Measurements from ENCODE around the gene FOXO3. TPM values are rescaled to one million over a fixed set of nuclear protein-coding genes. Genes with fewer than 3 reads are reported as not detected.
A peak's percentile ranks its signal among the peaks of the same experiment; 100 is the strongest.
"Not testable (repeated sequence)": the region's sequence is repeated elsewhere in the genome, so short reads cannot be mapped to it uniquely, and the experiment has no call there.

FOXO3 gene
- total RNA-seq, 1 experiment from 2014 or later = 10.5 TPM

DNA sequence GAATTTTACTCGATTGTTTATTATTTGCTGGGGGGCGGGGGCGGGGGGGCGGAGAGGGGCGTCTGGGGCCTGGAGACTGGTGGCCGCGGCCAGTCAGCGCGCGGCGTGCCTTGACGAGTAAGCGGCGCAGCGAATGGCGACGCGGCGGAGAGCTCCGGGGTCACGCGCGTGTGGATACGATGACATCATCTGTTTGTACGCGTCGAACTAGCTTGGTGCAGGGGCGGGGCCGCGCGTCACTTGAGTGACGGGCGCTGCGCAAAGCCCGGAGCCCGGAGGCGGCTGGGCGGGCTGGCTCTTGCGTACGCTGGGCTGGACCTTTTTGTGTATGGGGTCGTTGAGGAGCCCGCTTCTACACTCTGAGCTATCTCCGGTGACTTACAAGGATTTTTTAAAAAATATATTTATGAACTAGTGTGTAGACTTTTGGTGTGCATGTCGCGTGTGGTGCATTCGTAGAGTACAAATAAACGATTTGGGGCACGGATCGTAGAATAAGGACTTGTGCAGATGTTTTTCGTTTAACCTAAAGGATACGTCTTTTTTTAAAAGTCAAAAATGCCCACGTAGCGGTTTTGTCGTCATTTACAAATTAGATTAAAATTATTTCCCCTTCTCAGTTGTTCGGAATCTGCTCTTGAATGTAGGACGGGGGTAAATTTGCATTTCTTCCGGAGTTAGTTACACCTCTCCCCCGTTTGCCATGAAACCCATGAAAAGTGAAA is 2.2 kb upstream of the FOXO3 start:
- peak; percentile 99 for DNase-seq
- Histone ChIP-seq H3K79me2 (ENCODE audit: low read length) (no peaks in the 10 kb centered on the region), H2AFZ (ENCODE audit: low read length) (peak overlapping the region; percentile 72), H3K9me3 (ENCODE audit: low read length) (no peaks in the 10 kb centered on the region), H3K27ac (ENCODE audit: low read length) (peak overlapping the region; percentile 95), H3K9me2 (replicated peaks; ENCODE audit: insufficient read depth, low read length) (no peaks in the 10 kb centered on the region), H3K4me2 (ENCODE audit: low read depth, low read length, poor library complexity, severe bottlenecking) (peak overlapping the region; percentile 97), H3K4me3 (ENCODE audit: low read length) (peak overlapping the region; percentile 94), H3K9ac (ENCODE audit: low read length) (peak overlapping the region; percentile 85), H4K20me1 (ENCODE audit: insufficient read depth, low read depth, low read length) (peaks cover 14% of the 10 kb centered on the region; the same call in 1 of the 2 replicates), H3K27me3 (ENCODE audit: low read length) (no peaks in the 10 kb centered on the region; the same call in 1 of the 2 replicates), H3K36me3 (ENCODE audit: insufficient read depth, low read length) (no peaks in the 10 kb centered on the region), H3K4me1 (ENCODE audit: low read length) (peaks cover 46% of the 10 kb centered on the region)

- peak overlapping the region; percentile 70 for H2AFZ ChIP-seq (ENCODE audit: low read length)
- no peaks in the 10 kb centered on the region for H3K79me2 ChIP-seq (ENCODE audit: low read length)
These were observed 1.4 kb upstream of the FOXO3 start for GRCh38 chr6:108559097-108559883.

GRCh38 chr6:108559884-108560462 is 744 bp upstream of the FOXO3 start:
- no peaks in the 10 kb centered on the region for H3K36me3 ChIP-seq (ENCODE audit: insufficient read depth, low read length)
- peak overlapping the region; percentile 85 for H3K9ac ChIP-seq (ENCODE audit: low read length)
- H2AFZ ChIP-seq (ENCODE audit: low read length) = peak overlapping the region; percentile 70; the same call in 1 of the 2 replicates
- H3K27ac ChIP-seq (ENCODE audit: low read length) = no peak overlapping the region
- peaks cover 14% of the 10 kb centered on the region; the same call in 1 of the 2 replicates for H4K20me1 ChIP-seq (ENCODE audit: insufficient read depth, low read depth, low read length)
- H3K4me1 ChIP-seq (ENCODE audit: low read length) = peaks cover 61% of the 10 kb centered on the region
- peak overlapping the region; percentile 94 for H3K4me3 ChIP-seq (ENCODE audit: low read length)
- no peaks in the 10 kb centered on the region for H3K9me2 ChIP-seq (replicated peaks; ENCODE audit: insufficient read depth, low read length)
- no peak for DNase-seq
- no peaks in the 10 kb centered on the region; the same call in 1 of the 2 replicates for H3K27me3 ChIP-seq (ENCODE audit: low read length)
- no peaks in the 10 kb centered on the region for H3K79me2 ChIP-seq (ENCODE audit: low read length)
- H3K9me3 ChIP-seq (ENCODE audit: low read length) = no peaks in the 10 kb centered on the region
- peak overlapping the region; percentile 97 for H3K4me2 ChIP-seq (ENCODE audit: low read depth, low read length, poor library complexity, severe bottlenecking)

More at GRCh38 chr6:108559097-108559883, 1.4 kb upstream of the FOXO3 start:
- no peaks in the 10 kb centered on the region for H3K9me2 ChIP-seq (replicated peaks; ENCODE audit: insufficient read depth, low read length)
- peaks cover 54% of the 10 kb centered on the region for H3K4me1 ChIP-seq (ENCODE audit: low read length)
- DNase-seq = peak; percentile 91
- peak overlapping the region; percentile 94 for H3K4me3 ChIP-seq (ENCODE audit: low read length)
- H3K9me3 ChIP-seq (ENCODE audit: low read length) = no peaks in the 10 kb centered on the region
- H3K4me2 ChIP-seq (ENCODE audit: low read depth, low read length, poor library complexity, severe bottlenecking) = peak overlapping the region; percentile 97
- H3K27me3 ChIP-seq (ENCODE audit: low read length) = no peaks in the 10 kb centered on the region; the same call in 1 of the 2 replicates
- H3K9ac ChIP-seq (ENCODE audit: low read length) = peak overlapping the region; percentile 85
- H3K27ac ChIP-seq (ENCODE audit: low read length) = peak overlapping the region; percentile 95
- peaks cover 14% of the 10 kb centered on the region; the same call in 1 of the 2 replicates for H4K20me1 ChIP-seq (ENCODE audit: insufficient read depth, low read depth, low read length)
- no peaks in the 10 kb centered on the region for H3K36me3 ChIP-seq (ENCODE audit: insufficient read depth, low read length)

DNA sequence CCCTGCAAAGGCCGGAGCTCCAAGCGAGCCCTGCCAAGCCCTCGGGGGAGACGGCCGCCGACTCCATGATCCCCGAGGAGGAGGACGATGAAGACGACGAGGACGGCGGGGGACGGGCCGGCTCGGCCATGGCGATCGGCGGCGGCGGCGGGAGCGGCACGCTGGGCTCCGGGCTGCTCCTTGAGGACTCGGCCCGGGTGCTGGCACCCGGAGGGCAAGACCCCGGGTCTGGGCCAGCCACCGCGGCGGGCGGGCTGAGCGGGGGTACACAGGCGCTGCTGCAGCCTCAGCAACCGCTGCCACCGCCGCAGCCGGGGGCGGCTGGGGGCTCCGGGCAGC is 561 bp downstream of the FOXO3 start:
- H3K79me2 ChIP-seq (ENCODE audit: low read length); H3K4me3 ChIP-seq (ENCODE audit: low read length); H3K27ac ChIP-seq (ENCODE audit: low read length); H3K9ac ChIP-seq (ENCODE audit: low read length); H3K9me3 ChIP-seq (ENCODE audit: low read length); H2AFZ ChIP-seq (ENCODE audit: low read length); H3K4me2 ChIP-seq (ENCODE audit: low read depth, low read length, poor library complexity, severe bottlenecking); H3K9me2 ChIP-seq (replicated peaks; ENCODE audit: insufficient read depth, low read length); H3K27me3 ChIP-seq (ENCODE audit: low read length); H3K36me3 ChIP-seq (ENCODE audit: insufficient read depth, low read length); DNase-seq: not testable (repeated sequence)
- Histone ChIP-seq H3K4me1 (ENCODE audit: low read length) (peaks cover 73% of the 10 kb centered on the region), H4K20me1 (ENCODE audit: insufficient read depth, low read depth, low read length) (peaks cover 17% of the 10 kb centered on the region)

- Histone ChIP-seq H3K9me3 (ENCODE audit: low read length) (no peaks in the 10 kb centered on the region), H3K9ac (ENCODE audit: low read length) (no peak overlapping the region), H3K27me3 (ENCODE audit: low read length) (no peaks in the 10 kb centered on the region; the same call in 1 of the 2 replicates), H3K27ac (ENCODE audit: low read length) (no peak overlapping the region), H3K9me2 (replicated peaks; ENCODE audit: insufficient read depth, low read length) (no peaks in the 10 kb centered on the region), H4K20me1 (ENCODE audit: insufficient read depth, low read depth, low read length) (peaks cover 23% of the 10 kb centered on the region), H3K36me3 (ENCODE audit: insufficient read depth, low read length) (no peaks in the 10 kb centered on the region), H2AFZ (ENCODE audit: low read length) (no peak overlapping the region), H3K4me2 (ENCODE audit: low read depth, low read length, poor library complexity, severe bottlenecking) (no peak overlapping the region), H3K4me3 (ENCODE audit: low read length) (no peak overlapping the region), H3K79me2 (ENCODE audit: low read length) (no peaks in the 10 kb centered on the region), H3K4me1 (ENCODE audit: low read length) (peaks cover 73% of the 10 kb centered on the region)
- DNase-seq = no peak
These were observed 1.2 kb downstream of the FOXO3 start for GRCh38 chr6:108561742-108562502.

- no peaks in the 10 kb centered on the region for H3K27me3 ChIP-seq (ENCODE audit: low read length)
- no peak overlapping the region for H2AFZ ChIP-seq (ENCODE audit: low read length)
- H4K20me1 ChIP-seq (ENCODE audit: insufficient read depth, low read depth, low read length) = peaks cover 28% of the 10 kb centered on the region
- H3K27ac ChIP-seq (ENCODE audit: low read length) = no peak overlapping the region
- H3K36me3 ChIP-seq (ENCODE audit: insufficient read depth, low read length) = no peaks in the 10 kb centered on the region
- H3K4me2 ChIP-seq (ENCODE audit: low read depth, low read length, poor library complexity, severe bottlenecking) = peak overlapping the region; percentile 82
- no peaks in the 10 kb centered on the region for H3K79me2 ChIP-seq (ENCODE audit: low read length)
- H3K9me3 ChIP-seq (ENCODE audit: low read length) = no peaks in the 10 kb centered on the region
- H3K9ac ChIP-seq (ENCODE audit: low read length) = no peak overlapping the region
- peaks cover 70% of the 10 kb centered on the region for H3K4me1 ChIP-seq (ENCODE audit: low read length)
- no peak for DNase-seq
- no peak overlapping the region for H3K4me3 ChIP-seq (ENCODE audit: low read length)
- no peaks in the 10 kb centered on the region for H3K9me2 ChIP-seq (replicated peaks; ENCODE audit: insufficient read depth, low read length)
These were observed 1.8 kb downstream of the FOXO3 start for GRCh38 chr6:108562503-108562993.

GRCh38 chr6:108563292-108563691 is 2.6 kb downstream of the FOXO3 start:
- Histone ChIP-seq H3K36me3 (ENCODE audit: insufficient read depth, low read length) (no peaks in the 10 kb centered on the region), H4K20me1 (ENCODE audit: insufficient read depth, low read depth, low read length) (peaks cover 30% of the 10 kb centered on the region), H3K79me2 (ENCODE audit: low read length) (no peaks in the 10 kb centered on the region), H3K9me3 (ENCODE audit: low read length) (no peaks in the 10 kb centered on the region), H2AFZ (ENCODE audit: low read length) (no peak overlapping the region), H3K4me3 (ENCODE audit: low read length) (no peak overlapping the region), H3K9ac (ENCODE audit: low read length) (no peak overlapping the region), H3K4me2 (ENCODE audit: low read depth, low read length, poor library complexity, severe bottlenecking) (peak overlapping the region; percentile 82), H3K27ac (ENCODE audit: low read length) (no peak overlapping the region), H3K9me2 (replicated peaks; ENCODE audit: insufficient read depth, low read length) (no peaks in the 10 kb centered on the region), H3K27me3 (ENCODE audit: low read length) (no peaks in the 10 kb centered on the region), H3K4me1 (ENCODE audit: low read length) (peaks cover 69% of the 10 kb centered on the region)
- DNase-seq = no peak

Data from Karpas-422 (cell line).